K562 (cell line): ENCODE measurements around the gene CPNE6. TPM values are rescaled to one million over a fixed set of nuclear protein-coding genes. Genes with fewer than 3 reads are reported as not detected.

Experiments
- ATAC-seq: fragments of 200-7000 bp; cut with Tn5 transposase; 3 replicates; pipeline ENCODE4 v1.9.1; 2020; ENCODE audit warnings: moderate library complexity
- BruUV-seq: library from RNA; stranded (reverse); fragments of 400-500 nt; replicated peaks from 2 replicates; lab custom pipeline; 2021; lab: Mats Ljungman, UMichigan
- CTCF ChIA-PET: fragments of 300-600 bp; formaldehyde crosslinking; extraction: SDS; loops from one replicate; lab custom pipeline; 2021; ENCODE audit warnings: low intra/inter-chr PET ratio; lab: Yijun Ruan, JAX
- POLR2A ChIA-PET: fragments of 300-600, 350-650 bp; sonication (Branson Sonifier 250); formaldehyde crosslinking; extraction: SDS; loops from one replicate; lab custom pipeline; 2021; ENCODE audit warnings: antibody characterized with exemption, inconsistent platforms; lab: Yijun Ruan, JAX
- DNase-seq, 4 experiments: peaks; one replicate each; pipeline versions ENCODE4 v3.0.0 to v3.0.0-alpha.2; 2011 to 2018; ENCODE audit warnings: low spot score in 3 of 4, mixed read lengths in 3 of 4; ENCODE audit errors: extremely low read depth in 1 of 4
- FAIRE-seq: peaks from 2 replicates; lab custom pipeline; 2011; peaks lifted over from hg19 to GRCh38; lab: Jason Lieb, UNC
- H2AFZ ChIP-seq: 2 replicates; pipeline ENCODE4 v1.6.0; 2011; ENCODE audit warnings: low read depth, low read length, control low read depth, inconsistent platforms
- H3K27ac ChIP-seq: fragments of 200-600 bp; 3 replicates; pipeline ENCODE4 v1.8.0; 2011; ENCODE audit warnings: low read depth, mild to moderate bottlenecking, control low read depth, inconsistent platforms, low read length, moderate library complexity, mixed read lengths; ENCODE audit errors: extremely low read depth
- H3K27me3 ChIP-seq, 2 experiments: fragments of 300-600 bp in 1 of 2; 2 replicates in 1 of 2; 3 replicates in 1 of 2; pipeline versions ENCODE4 v1.6.0 to v1.8.0; 2011; ENCODE audit warnings: inconsistent platforms in 2 of 2, low read length in 2 of 2, mild to moderate bottlenecking in 1 of 2, mixed read lengths in 1 of 2, moderate library complexity in 1 of 2; ENCODE audit not compliant: control insufficient read depth in 2 of 2, insufficient read depth in 2 of 2
- H3K36me3 ChIP-seq: fragments of 300-600 bp; 3 replicates; pipeline ENCODE4 v1.8.0; 2011; ENCODE audit warnings: mild to moderate bottlenecking, low read length, inconsistent platforms; ENCODE audit not compliant: control insufficient read depth, insufficient read depth
- H3K4me1 ChIP-seq, 2 experiments: fragments of 200-600 bp in 1 of 2; replicated peaks in 1 of 2; 2 replicates in 1 of 2; 3 replicates in 1 of 2; pipeline versions ENCODE4 v1.5.1 to v1.8.0; 2011; ENCODE audit warnings: inconsistent platforms in 2 of 2, low read length in 2 of 2, mild to moderate bottlenecking in 1 of 2, mixed read lengths in 1 of 2, moderate library complexity in 1 of 2; ENCODE audit not compliant: control insufficient read depth in 2 of 2, insufficient read depth in 2 of 2
- H3K4me2 ChIP-seq: 2 replicates; pipeline ENCODE4 v1.6.1; 2011; ENCODE audit warnings: low read length, control low read depth, inconsistent platforms, mixed read lengths; ENCODE audit not compliant: insufficient read depth
- H3K4me3 ChIP-seq: fragments of 200-600 bp; sonication (generic), shearing (Covaris generic); 2 replicates; pipeline ENCODE4 v1.5.1; 2016; ENCODE audit warnings: control low read depth, inconsistent platforms
- H3K79me2 ChIP-seq: fragments of 200-600 bp; 3 replicates; pipeline ENCODE4 v1.8.0; 2011; ENCODE audit warnings: low read length, inconsistent platforms; ENCODE audit not compliant: control insufficient read depth, insufficient read depth
- H3K9ac ChIP-seq, 2 experiments: 2 replicates each; pipeline versions ENCODE4 v1.6.0 to v1.6.1; 2011; ENCODE audit warnings: low read depth in 2 of 2, low read length in 2 of 2, control low read depth in 1 of 2, inconsistent platforms in 1 of 2, mild to moderate bottlenecking in 1 of 2, mixed read lengths in 1 of 2; ENCODE audit not compliant: insufficient read depth in 1 of 2
- H3K9me1 ChIP-seq: one replicate; pipeline ENCODE4 v1.6.0; 2011; ENCODE audit warnings: inconsistent platforms, mild to moderate bottlenecking, low read length, moderate library complexity; ENCODE audit not compliant: control insufficient read depth, insufficient read depth
- H3K9me3 ChIP-seq: replicated peaks from 2 replicates; pipeline ENCODE4 v1.5.1; 2011; ENCODE audit warnings: low read depth, low read length, inconsistent platforms; ENCODE audit not compliant: control insufficient read depth, insufficient read depth
- H4K20me1 ChIP-seq: replicated peaks from 2 replicates; pipeline ENCODE4 v1.6.1; 2011; ENCODE audit warnings: low read length, inconsistent platforms, mixed read lengths; ENCODE audit not compliant: control insufficient read depth, insufficient read depth
- GTF2E2 ChIP-seq: fragments of 200-800 bp; sonication (Bioruptor generic); IDR thresholded peaks from 2 replicates; pipeline ENCODE4 v1.6.1; 2016; ENCODE audit warnings: missing genetic modification characterization, missing compliant biosample characterization
- HMG20B ChIP-seq: fragments of 250-450 bp; sonication (Bioruptor Pico); IDR thresholded peaks from 2 replicates; pipeline ENCODE4 v1.5.0; 2021; ENCODE audit warnings: mild to moderate bottlenecking
- PRMT5 ChIP-seq: sonication (generic); formaldehyde crosslinking; IDR thresholded peaks from 2 replicates; pipeline ENCODE4 v1.5.0; 2020; ENCODE audit warnings: missing genetic modification reagents
- RNF2 ChIP-seq: sonication (generic); IDR thresholded peaks from 2 replicates; pipeline ENCODE4 v1.6.1; 2016
- TCF15 ChIP-seq: fragments of 250-450 bp; sonication (Bioruptor Pico); IDR thresholded peaks from 2 replicates; pipeline ENCODE4 v1.8.0; 2022; ENCODE audit warnings: moderate library complexity, mild to moderate bottlenecking, inconsistent platforms
- ZNF23 ChIP-seq: fragments of 250-450 bp; sonication (Bioruptor Pico); IDR thresholded peaks from 2 replicates; pipeline ENCODE4 v1.4.0; 2020; ENCODE audit warnings: mild to moderate bottlenecking
- ZNF253 ChIP-seq: fragments of 250-450 bp; sonication (Bioruptor Pico); conservative IDR thresholded peaks from 2 replicates; pipeline ENCODE4 v1.6.1; 2021; ENCODE audit warnings: mild to moderate bottlenecking
- ZNF395 ChIP-seq: fragments of 200-800 bp; sonication (Bioruptor generic); IDR thresholded peaks from 2 replicates; pipeline ENCODE4 v1.6.1; 2017; ENCODE audit warnings: missing genetic modification characterization, missing compliant biosample characterization
- WGBS: fragments of 100-300 bp; shearing (Covaris generic); methylation state at CpG from one replicate; pipeline ENCODE4 v1.1.6; 2016; ENCODE audit warnings: low coverage, mixed read lengths; ENCODE audit not compliant: insufficient coverage; ENCODE audit errors: missing lambda C conversion rate; 5-methylcytosine and 5-hydroxymethylcytosine counted together
- in situ Hi-C: fragments of 300-500 bp; cut with MboI; formaldehyde crosslinking; loops from 4 replicates; pipeline ENCODE4 v1.15.0; 2018; ENCODE audit warnings: inconsistent platforms, mixed read lengths
- intact Hi-C: fragments of 100-400 bp; cut with micrococcal nuclease; formaldehyde crosslinking; loops from 2 replicates; pipeline ENCODE4 v1.14.2; 2022
- polyA plus RNA-seq, 8 experiments: library from polyadenylated mRNA; depleted of rRNA in 4 of 8; stranded (reverse) in 5 of 8; unstranded in 3 of 8; fragments of >200 nt; fragmentation: Nextera tagmentation in 2 of 8; fragmentation: Illumina TruSeq in 1 of 8; extraction: Ambion mirVana in 2 of 8; extraction: Trizol in 1 of 8; gene quantifications; 2 replicates each; pipeline versions ENCODE4 v1.2.1 to v1.2.3, GENCODE V29; 2011 to 2014; ENCODE audit warnings: inconsistent platforms in 1 of 8, missing spikeins in 1 of 8
- total RNA-seq, 7 experiments: library from RNA; depleted of rRNA in 6 of 7; stranded (reverse); fragments of >200 nt in 6 of 7; fragmentation: Illumina TruSeq in 2 of 7; extraction: Trizol in 2 of 7; gene quantifications; 2 replicates each; pipeline versions ENCODE4 v1.2.1 to v1.2.3, GENCODE V29; 2011 to 2021; ENCODE audit warnings: low replicate concordance in 1 of 7

Gene CPNE6
- total and polyA plus RNA-seq, 9 of the 15 experiments (the other 6 are each of a cell fraction or from before 2014, with no cell fraction given), result not detected

- ChIA-PET CTCF (no interaction called here), POLR2A (interaction anchor here (0.9 to 1.5 kb wide), 3 partner anchors 13 to 41 kb away, joined by 3 to 4 read pairs (median 3); partner anchors contain the start of gene PCK2)
- Histone ChIP-seq H3K4me2 (no peak overlapping the region), H3K4me3 (no peak overlapping the region), H3K9ac (no peak overlapping the region), H2AFZ (no peak overlapping the region), H3K9me1 (no peaks in the 10 kb centered on the region), H3K27me3 (peaks cover 0 to 51% of the 10 kb centered on the region in 2 experiments; a peak in 3 of 5 replicates), H3K27ac (no peak overlapping the region), H3K36me3 (no peaks in the 10 kb centered on the region), H4K20me1 (no peaks in the 10 kb centered on the region), H3K9me3 (no peaks in the 10 kb centered on the region), H3K79me2 (no peaks in the 10 kb centered on the region), H3K4me1 (peaks cover 0 to 4% of the 10 kb centered on the region in 2 experiments; a peak in 2 of 5 replicates)
- TF ChIP-seq GTF2E2 (no peak), ZNF253 (no peak), RNF2 (no peak), HMG20B (CRISPR knock-in tag) (no peak), PRMT5 (CRISPR knock-in tag) (no peak), ZNF395 (no peak), TCF15 (no peak), ZNF23 (no peak)
- no peak for DNase-seq
- 5% methylated on average over 9 of the region's 10 CpGs for WGBS
- intact Hi-C loops (no loop called here), in situ Hi-C loops (no loop called here)
- no peak for ATAC-seq
- FAIRE-seq, result no peak
- BruUV-seq, result no TSS peak
Observed at GRCh38 chr14:24068711-24069410, 2.5 kb upstream of the CPNE6 start.
